ENCODE data around the gene DHRS13.

- TF ChIP-seq EZH2 (IDR thresholded peaks at IDR 0.05; ENCODE audit: low read length) = no peak
- no peak for TF ChIP-seq CTCF (optimal IDR thresholded peaks at IDR 0.05 in 1 of 3, IDR thresholded peaks at IDR 0.05 in 1 of 3, conservative IDR thresholded peaks at IDR 0.05 in 1 of 3; ENCODE audit: extremely low read depth in 1 of 3, insufficient read depth in 2 of 3, low read length in 3 of 3)
Observed at GRCh38 chr17:28948873-28949184, 46.0 kb upstream of the DHRS13 start.

Data from keratinocyte (primary cell).